GM21528 (cell line): Measurements from ENCODE around the gene SARDH.
"Not testable (repeated sequence)": the region's sequence is repeated elsewhere in the genome, so short reads cannot be mapped to it uniquely, and the experiment has no call there.

Source experiments
- ATAC-seq: cut with Tn5 transposase; IDR thresholded peaks from one replicate; pipeline ENCODE4 v1.9.1; 2021; ENCODE audit warnings: mild to moderate bottlenecking, moderate library complexity; ENCODE audit not compliant: unreplicated experiment, low FRiP score

The SARDH gene

GRCh38 chr9:133676450-133676849 is 61.7 kb downstream of the SARDH start:
- ATAC-seq = no peak

- not testable (repeated sequence) for ATAC-seq
Measured at GRCh38 chr9:133675796-133676195, 62.4 kb downstream of the SARDH start.

- no peak for ATAC-seq
Measured at GRCh38 chr9:133674091-133674490, 64.1 kb downstream of the SARDH start.

- no peak for ATAC-seq
Measured at GRCh38 chr9:133673258-133673655, 64.9 kb downstream of the SARDH start.

GRCh38 chr9:133672503-133673257 is 65.5 kb downstream of the SARDH start:
- no peak for ATAC-seq

- ATAC-seq = no peak
Measured at GRCh38 chr9:133671371-133671770, 66.8 kb downstream of the SARDH start.

- no peak for ATAC-seq
Measured at GRCh38 chr9:133670466-133670865, 67.7 kb downstream of the SARDH start.

GRCh38 chr9:133669182-133669801 is 68.9 kb downstream of the SARDH start:
- ATAC-seq = no peak

GRCh38 chr9:133667759-133668450 is 70.2 kb downstream of the SARDH start:
- ATAC-seq = no peak

GRCh38 chr9:133666845-133667244 is 71.3 kb downstream of the SARDH start:
- no peak for ATAC-seq

- ATAC-seq = no peak
Measured at GRCh38 chr9:133666387-133666786, 71.8 kb downstream of the SARDH start.

- no peak for ATAC-seq
Measured at GRCh38 chr9:133665535-133665934, 72.6 kb downstream of the SARDH start.

- ATAC-seq = no peak
Measured at GRCh38 chr9:133665096-133665495, 73.1 kb downstream of the SARDH start.

GRCh38 chr9:133664173-133665050 is 73.7 kb downstream of the SARDH start:
- no peak for ATAC-seq

GRCh38 chr9:133661846-133662540 is 76.2 kb downstream of the SARDH start:
- ATAC-seq = no peak

- ATAC-seq = no peak
Measured at GRCh38 chr9:133659516-133659915, 78.6 kb downstream of the SARDH start.

GRCh38 chr9:133658442-133659431 is 79.4 kb downstream of the SARDH start:
- no peak for ATAC-seq

- ATAC-seq = no peak
Measured at GRCh38 chr9:133657120-133657661, 81.0 kb downstream of the SARDH start.
